Neural cell (in vitro differentiated cells): ENCODE data around the gene PLCB1. TPM values are rescaled to one million over a fixed set of nuclear protein-coding genes. Genes with fewer than 3 reads are reported as not detected.

Source experiments
- H2AFZ ChIP-seq: fragments of 200-600, 300-800 bp; sonication (generic), shearing (Covaris generic); 2 replicates; pipeline ENCODE4 v1.6.0; 2014; ENCODE audit warnings: low read depth, mild to moderate bottlenecking, antibody characterized with exemption, low read length, moderate library complexity
- H3F3A ChIP-seq: fragments of 200-600 bp; shearing (Covaris generic); 2 replicates; pipeline ENCODE4 v1.6.1; 2016; ENCODE audit warnings: mild to moderate bottlenecking, moderate library complexity, mixed read lengths, antibody characterized with exemption, low read length; ENCODE audit not compliant: insufficient read depth, poor library complexity, severe bottlenecking
- H3K27ac ChIP-seq: fragments of 200-600, 300-800 bp; sonication (generic), shearing (Covaris generic); 2 replicates; pipeline ENCODE4 v1.5.1; 2014; ENCODE audit warnings: mild to moderate bottlenecking, low read length, moderate library complexity
- H3K27me3 ChIP-seq: fragments of 300-800, 200-600 bp; sonication (generic), shearing (Covaris generic); 2 replicates; pipeline ENCODE4 v1.6.0; 2014; ENCODE audit warnings: mild to moderate bottlenecking, low read depth, low read length, moderate library complexity; ENCODE audit not compliant: insufficient read depth
- H3K36me3 ChIP-seq: fragments of 300-800, 200-600 bp; sonication (generic), shearing (Covaris generic); 2 replicates; pipeline ENCODE4 v1.5.1; 2014; ENCODE audit warnings: mild to moderate bottlenecking, antibody characterized with exemption, low read length, moderate library complexity; ENCODE audit not compliant: insufficient read depth
- H3K4me2 ChIP-seq: fragments of 300-800, 200-600 bp; sonication (generic), shearing (Covaris generic); 2 replicates; pipeline ENCODE4 v1.6.0; 2014; ENCODE audit warnings: mild to moderate bottlenecking, low read length
- H3K4me3 ChIP-seq: fragments of 300-800, 200-600 bp; sonication (generic), shearing (Covaris generic); 2 replicates; pipeline ENCODE4 v1.5.1; 2014; ENCODE audit warnings: mild to moderate bottlenecking, low read length, moderate library complexity
- H3K79me2 ChIP-seq: fragments of 200-600 bp; shearing (Covaris generic); replicated peaks from 2 replicates; pipeline ENCODE4 v1.6.0; 2014; ENCODE audit warnings: mild to moderate bottlenecking, low read length, moderate library complexity; ENCODE audit not compliant: insufficient read depth
- H3K9ac ChIP-seq: fragments of 300-800, 200-600 bp; sonication (generic), shearing (Covaris generic); 2 replicates; pipeline ENCODE4 v1.6.1; 2016; ENCODE audit warnings: mild to moderate bottlenecking, low read length, mixed read lengths
- H3K9me2 ChIP-seq: fragments of 200-600 bp; shearing (Covaris generic); 2 replicates; pipeline ENCODE4 v1.6.1; 2016; ENCODE audit warnings: mild to moderate bottlenecking, low read length, mixed read lengths; ENCODE audit not compliant: insufficient read depth
- H3K9me3 ChIP-seq: fragments of 200-600, 300-800 bp; sonication (generic), shearing (Covaris generic); 2 replicates; pipeline ENCODE4 v1.6.1; 2016; ENCODE audit warnings: mild to moderate bottlenecking, mixed run types, low read length, moderate library complexity, mixed read lengths
- H4K20me1 ChIP-seq: fragments of 200-600 bp; shearing (Covaris generic); 2 replicates; pipeline ENCODE4 v1.6.1; 2016; ENCODE audit warnings: mild to moderate bottlenecking, mixed run types; ENCODE audit not compliant: insufficient read depth
- EP300 ChIP-seq: fragments of 450-650 bp; conservative IDR thresholded peaks from 2 replicates; pipeline ENCODE4 v1.6.1; 2014; ENCODE audit warnings: antibody characterized with exemption, mild to moderate bottlenecking, moderate library complexity; ENCODE audit not compliant: poor library complexity, severe bottlenecking
- EZH2 ChIP-seq: fragments of 200-600, 300-800 bp; shearing (Covaris generic), sonication (generic); IDR thresholded peaks from 2 replicates; pipeline ENCODE4 v1.6.1; 2014; ENCODE audit warnings: antibody characterized with exemption, low read length, borderline replicate concordance, mild to moderate bottlenecking; ENCODE audit not compliant: insufficient read depth, poor library complexity, severe bottlenecking
- MXI1 ChIP-seq: fragments of 450-650 bp; conservative IDR thresholded peaks from 2 replicates; pipeline ENCODE4 v1.6.1; 2014; ENCODE audit warnings: antibody characterized with exemption, mild to moderate bottlenecking; ENCODE audit not compliant: poor library complexity, severe bottlenecking
- POLR2AphosphoS5 ChIP-seq: IDR thresholded peaks from 2 replicates; pipeline ENCODE4 v1.6.1; 2012
- RAD21 ChIP-seq: fragments of 450-650 bp; conservative IDR thresholded peaks from 2 replicates; pipeline ENCODE4 v1.6.1; 2014; ENCODE audit warnings: antibody characterized with exemption, mild to moderate bottlenecking, moderate library complexity
- REST ChIP-seq: IDR thresholded peaks from 2 replicates; pipeline ENCODE4 v1.6.1; 2012; ENCODE audit warnings: borderline replicate concordance
- SMC3 ChIP-seq: fragments of 450-650 bp; conservative IDR thresholded peaks from 2 replicates; pipeline ENCODE4 v1.6.1; 2014; ENCODE audit warnings: antibody characterized with exemption, mild to moderate bottlenecking, moderate library complexity; ENCODE audit not compliant: poor library complexity
- TAF1 ChIP-seq: IDR thresholded peaks from 2 replicates; pipeline ENCODE4 v1.6.1; 2012; ENCODE audit warnings: low read depth
- polyA plus RNA-seq: library from polyadenylated mRNA; depleted of rRNA; stranded (reverse); fragments of >200 nt; gene quantifications from 2 replicates; pipeline ENCODE4 v1.2.3, GENCODE V29; 2014
- TF ChIP-seq, protein P1 (sequence below): fragments of 450-650 bp; IDR thresholded peaks from 2 replicates; pipeline ENCODE4 v1.5.1; 2014; ENCODE audit warnings: antibody characterized with exemption, mild to moderate bottlenecking, moderate library complexity; ENCODE audit not compliant: poor library complexity, severe bottlenecking

The PLCB1 gene
- polyA plus RNA-seq, 1 donor from 2014 or later, result 11.4 TPM

- Histone ChIP-seq H3K27me3 (no peaks in the 10 kb centered on the region), H3K4me3 (no peak overlapping the region), H3K27ac (no peak overlapping the region), H3K79me2 (no peaks in the 10 kb centered on the region), H2AFZ (no peak overlapping the region), H3K9ac (no peak overlapping the region), H3K4me2 (no peak overlapping the region), H3K9me3 (no peaks in the 10 kb centered on the region), H3K9me2 (no peaks in the 10 kb centered on the region), H3F3A (no peaks in the 10 kb centered on the region), H4K20me1 (no peaks in the 10 kb centered on the region), H3K36me3 (no peaks in the 10 kb centered on the region)
- TF ChIP-seq REST (no peak), EP300 (no peak), MXI1 (no peak), TAF1 (no peak), POLR2AphosphoS5 (no peak), EZH2 (no peak), RAD21 (no peak), SMC3 (no peak)
- TF ChIP-seq, protein P1, sequence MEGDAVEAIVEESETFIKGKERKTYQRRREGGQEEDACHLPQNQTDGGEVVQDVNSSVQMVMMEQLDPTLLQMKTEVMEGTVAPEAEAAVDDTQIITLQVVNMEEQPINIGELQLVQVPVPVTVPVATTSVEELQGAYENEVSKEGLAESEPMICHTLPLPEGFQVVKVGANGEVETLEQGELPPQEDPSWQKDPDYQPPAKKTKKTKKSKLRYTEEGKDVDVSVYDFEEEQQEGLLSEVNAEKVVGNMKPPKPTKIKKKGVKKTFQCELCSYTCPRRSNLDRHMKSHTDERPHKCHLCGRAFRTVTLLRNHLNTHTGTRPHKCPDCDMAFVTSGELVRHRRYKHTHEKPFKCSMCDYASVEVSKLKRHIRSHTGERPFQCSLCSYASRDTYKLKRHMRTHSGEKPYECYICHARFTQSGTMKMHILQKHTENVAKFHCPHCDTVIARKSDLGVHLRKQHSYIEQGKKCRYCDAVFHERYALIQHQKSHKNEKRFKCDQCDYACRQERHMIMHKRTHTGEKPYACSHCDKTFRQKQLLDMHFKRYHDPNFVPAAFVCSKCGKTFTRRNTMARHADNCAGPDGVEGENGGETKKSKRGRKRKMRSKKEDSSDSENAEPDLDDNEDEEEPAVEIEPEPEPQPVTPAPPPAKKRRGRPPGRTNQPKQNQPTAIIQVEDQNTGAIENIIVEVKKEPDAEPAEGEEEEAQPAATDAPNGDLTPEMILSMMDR, result no peak
Observed at GRCh38 chr20:8805737-8806442, 673.8 kb downstream of the PLCB1 start.

GRCh38 chr20:8807480-8808201 is 675.6 kb downstream of the PLCB1 start:
- Histone ChIP-seq H3K9me2 (no peaks in the 10 kb centered on the region), H3K27ac (no peak overlapping the region), H3K9ac (no peak overlapping the region), H3K79me2 (no peaks in the 10 kb centered on the region), H2AFZ (no peak overlapping the region), H3F3A (no peaks in the 10 kb centered on the region), H3K27me3 (no peaks in the 10 kb centered on the region), H3K4me2 (no peak overlapping the region), H3K9me3 (no peaks in the 10 kb centered on the region), H4K20me1 (no peaks in the 10 kb centered on the region), H3K36me3 (no peaks in the 10 kb centered on the region), H3K4me3 (no peak overlapping the region)
- no peak for TF ChIP-seq TAF1
- TF ChIP-seq, protein P1, result no peak
- TF ChIP-seq RAD21, result no peak
- no peak for TF ChIP-seq MXI1
- no peak for TF ChIP-seq EZH2
- TF ChIP-seq POLR2AphosphoS5, result no peak
- TF ChIP-seq EP300, result no peak
- no peak for TF ChIP-seq SMC3
- no peak for TF ChIP-seq REST
